HCT116 (cell line): Measurements from ENCODE around the gene MT2A.

Experiments used
- EZH2 ChIP-seq: fragments of 200-600 bp; sonication (generic); IDR thresholded peaks from 2 replicates; pipeline ENCODE4 v1.6.1; 2017; ENCODE audit warnings: antibody characterized with exemption, mixed run types
- POLR2A ChIP-seq: IDR thresholded peaks from 2 replicates; pipeline ENCODE4 v1.7.0; 2011; ENCODE audit warnings: borderline replicate concordance; ENCODE audit not compliant: insufficient read depth, insufficient read length; ENCODE audit errors: extremely low read depth
- YY1 ChIP-seq: IDR thresholded peaks from 2 replicates; pipeline ENCODE4 v1.6.1; 2011; ENCODE audit warnings: low read length, low read depth, moderate library complexity, mild to moderate bottlenecking; ENCODE audit not compliant: insufficient replicate concordance; ENCODE audit errors: extremely low read depth
- TF ChIP-seq, protein P1 (sequence below), 3 experiments: fragments of 200-600 bp in 1 of 3; sonication (generic) in 1 of 3; IDR thresholded peaks in 2 of 3; conservative IDR thresholded peaks in 1 of 3; 2 replicates each; pipeline ENCODE4 v1.5.1; 2012 to 2017; ENCODE audit warnings: low read depth in 2 of 3, low read length in 2 of 3, antibody characterized with exemption in 1 of 3, borderline replicate concordance in 1 of 3, control low read depth in 1 of 3, mild to moderate bottlenecking in 1 of 3, mixed read lengths in 1 of 3, mixed run types in 1 of 3, moderate library complexity in 1 of 3; ENCODE audit not compliant: insufficient read depth in 1 of 3

DNA sequence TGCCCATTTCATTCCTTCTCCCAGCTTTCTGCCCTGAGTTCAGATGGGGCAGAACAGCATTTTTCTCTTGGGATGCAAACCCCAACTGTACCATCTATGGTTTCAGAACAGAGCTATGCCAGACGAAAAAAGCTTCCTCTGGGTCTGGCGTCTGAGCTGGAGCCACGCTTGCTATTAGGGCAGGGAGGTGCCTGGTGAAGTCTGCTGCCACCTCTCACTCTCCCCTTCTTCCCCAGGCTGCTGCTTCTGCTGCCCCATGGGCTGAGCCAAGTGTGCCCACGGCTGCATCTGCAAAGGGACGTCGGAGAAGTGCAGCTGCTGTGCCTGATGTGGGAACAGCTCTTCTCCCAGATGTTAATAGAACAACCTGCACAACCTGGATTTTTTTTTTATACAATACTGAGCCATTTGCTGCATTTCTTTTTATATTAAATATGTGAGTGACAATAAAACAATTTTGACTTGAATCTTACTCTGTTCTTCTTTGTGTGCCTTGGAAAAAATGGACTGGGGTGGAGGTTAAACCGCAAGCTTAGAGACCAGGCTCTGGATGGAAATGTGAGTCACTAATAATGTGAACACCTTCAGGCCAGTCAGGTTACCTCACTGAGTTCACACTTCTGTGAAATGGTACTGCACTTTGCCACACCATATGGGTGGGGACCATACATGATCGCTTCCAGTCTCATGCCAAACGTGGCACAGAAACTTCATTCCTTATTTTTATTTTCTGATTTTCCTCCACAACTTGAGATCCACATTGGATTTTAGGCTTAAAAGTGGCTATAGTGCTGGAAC is 28.4 kb downstream of the MT2A start:
- TF ChIP-seq, protein P1, sequence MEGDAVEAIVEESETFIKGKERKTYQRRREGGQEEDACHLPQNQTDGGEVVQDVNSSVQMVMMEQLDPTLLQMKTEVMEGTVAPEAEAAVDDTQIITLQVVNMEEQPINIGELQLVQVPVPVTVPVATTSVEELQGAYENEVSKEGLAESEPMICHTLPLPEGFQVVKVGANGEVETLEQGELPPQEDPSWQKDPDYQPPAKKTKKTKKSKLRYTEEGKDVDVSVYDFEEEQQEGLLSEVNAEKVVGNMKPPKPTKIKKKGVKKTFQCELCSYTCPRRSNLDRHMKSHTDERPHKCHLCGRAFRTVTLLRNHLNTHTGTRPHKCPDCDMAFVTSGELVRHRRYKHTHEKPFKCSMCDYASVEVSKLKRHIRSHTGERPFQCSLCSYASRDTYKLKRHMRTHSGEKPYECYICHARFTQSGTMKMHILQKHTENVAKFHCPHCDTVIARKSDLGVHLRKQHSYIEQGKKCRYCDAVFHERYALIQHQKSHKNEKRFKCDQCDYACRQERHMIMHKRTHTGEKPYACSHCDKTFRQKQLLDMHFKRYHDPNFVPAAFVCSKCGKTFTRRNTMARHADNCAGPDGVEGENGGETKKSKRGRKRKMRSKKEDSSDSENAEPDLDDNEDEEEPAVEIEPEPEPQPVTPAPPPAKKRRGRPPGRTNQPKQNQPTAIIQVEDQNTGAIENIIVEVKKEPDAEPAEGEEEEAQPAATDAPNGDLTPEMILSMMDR (IDR thresholded peaks at IDR 0.05 in 2 of 3, conservative IDR thresholded peaks at IDR 0.05 in 1 of 3; ENCODE audit: borderline replicate concordance in 1 of 3, insufficient read depth in 1 of 3, low read depth in 2 of 3, low read length in 2 of 3) = no peak
- TF ChIP-seq EZH2 (no peak), POLR2A (no peak), YY1 (no peak)
